ENCODE data around the gene TRNT1. TPM values are rescaled to one million over a fixed set of nuclear protein-coding genes. Genes with fewer than 3 reads are reported as not detected.

TRNT1 gene
- polyA plus RNA-seq, 1 donor (not counting 4 experiments of a cell fraction or from before 2014, with no cell fraction given): 13.0 TPM

DNA sequence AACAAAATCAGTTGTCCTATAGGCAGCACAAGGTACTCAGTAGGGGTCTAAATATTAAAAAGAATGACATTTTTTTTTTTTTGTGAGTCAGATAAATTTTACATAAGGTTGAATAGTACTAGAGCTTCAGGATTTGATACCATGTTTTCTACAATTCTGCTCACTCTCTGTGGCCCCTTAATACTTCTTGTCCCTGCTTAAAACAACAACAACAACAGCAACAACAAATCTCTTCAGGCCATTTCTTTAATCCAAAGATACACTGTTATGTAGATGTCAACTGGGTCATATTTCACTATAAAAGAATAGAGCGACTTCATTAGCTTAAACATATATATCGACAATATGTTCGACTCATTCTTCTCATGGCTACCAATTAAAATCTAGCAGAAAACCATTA lies 19.6 kb upstream of the TRNT1 start:
- no peak for TF ChIP-seq EZH2 (IDR thresholded peaks at IDR 0.05; ENCODE audit: low read length)
- TF ChIP-seq, protein P1, sequence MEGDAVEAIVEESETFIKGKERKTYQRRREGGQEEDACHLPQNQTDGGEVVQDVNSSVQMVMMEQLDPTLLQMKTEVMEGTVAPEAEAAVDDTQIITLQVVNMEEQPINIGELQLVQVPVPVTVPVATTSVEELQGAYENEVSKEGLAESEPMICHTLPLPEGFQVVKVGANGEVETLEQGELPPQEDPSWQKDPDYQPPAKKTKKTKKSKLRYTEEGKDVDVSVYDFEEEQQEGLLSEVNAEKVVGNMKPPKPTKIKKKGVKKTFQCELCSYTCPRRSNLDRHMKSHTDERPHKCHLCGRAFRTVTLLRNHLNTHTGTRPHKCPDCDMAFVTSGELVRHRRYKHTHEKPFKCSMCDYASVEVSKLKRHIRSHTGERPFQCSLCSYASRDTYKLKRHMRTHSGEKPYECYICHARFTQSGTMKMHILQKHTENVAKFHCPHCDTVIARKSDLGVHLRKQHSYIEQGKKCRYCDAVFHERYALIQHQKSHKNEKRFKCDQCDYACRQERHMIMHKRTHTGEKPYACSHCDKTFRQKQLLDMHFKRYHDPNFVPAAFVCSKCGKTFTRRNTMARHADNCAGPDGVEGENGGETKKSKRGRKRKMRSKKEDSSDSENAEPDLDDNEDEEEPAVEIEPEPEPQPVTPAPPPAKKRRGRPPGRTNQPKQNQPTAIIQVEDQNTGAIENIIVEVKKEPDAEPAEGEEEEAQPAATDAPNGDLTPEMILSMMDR (optimal IDR thresholded peaks at IDR 0.05 in 1 of 3, IDR thresholded peaks at IDR 0.05 in 1 of 3, conservative IDR thresholded peaks at IDR 0.05 in 1 of 3; ENCODE audit: extremely low read depth in 1 of 3, insufficient read depth in 2 of 3, low read length in 3 of 3): no peak

DNA sequence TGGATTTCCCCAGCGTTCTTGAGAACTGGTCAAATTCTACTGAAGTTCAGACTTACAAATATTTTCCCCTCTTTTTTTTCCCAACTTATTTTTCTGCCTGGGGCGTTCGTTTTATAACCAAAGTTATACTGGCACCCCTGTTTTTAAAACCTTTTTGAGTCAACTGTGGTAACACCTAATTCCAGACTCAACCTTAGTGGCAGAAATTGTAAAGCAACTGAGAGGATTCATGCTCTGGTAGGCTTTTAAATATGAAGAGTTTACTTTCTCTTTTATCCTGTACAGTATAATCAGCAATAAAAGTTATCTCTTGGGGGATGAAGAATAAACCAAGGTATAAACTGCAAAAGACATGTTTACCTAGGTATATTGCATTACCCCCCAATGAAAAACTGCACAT lies 18.9 kb upstream of the TRNT1 start:
- no peak overlapping the region for H3K27ac ChIP-seq (ENCODE audit: control insufficient read depth, insufficient read depth, low read length)
- DNase-seq (ENCODE audit: low read depth, low spot score): no peak

More for the DNA sequence above, 19.6 kb upstream of the TRNT1 start:
- dilution Hi-C loops (cut with MboI; ENCODE audit: extremely low pct_ligation_motif_present, low sequenced_read_pairs): no loop called here
- no peaks in the 10 kb centered on the region for H4K20me1 ChIP-seq (ENCODE audit: control insufficient read depth, extremely low read depth, insufficient read depth, low read length)
- FAIRE-seq (no peak), DNase-seq (ENCODE audit: low read depth, low spot score) (no peak)
- no peaks in the 10 kb centered on the region for H3K9me1 ChIP-seq (ENCODE audit: control insufficient read depth, extremely low read depth, insufficient read depth, low read length)
- H2AFZ ChIP-seq (ENCODE audit: control insufficient read depth, low read length): no peak overlapping the region
- no peak overlapping the region for H3K4me3 ChIP-seq (ENCODE audit: control insufficient read depth in 2 of 3, extremely low read depth in 1 of 3, insufficient read depth in 2 of 3, low read depth in 1 of 3, low read length in 3 of 3)
- no peaks in the 10 kb centered on the region for H3K4me1 ChIP-seq (ENCODE audit: control insufficient read depth, extremely low read depth, insufficient read depth, low read length)
- no peaks in the 10 kb centered on the region for H3K27me3 ChIP-seq (ENCODE audit: control insufficient read depth, extremely low read depth, insufficient read depth, low read length)
- no peaks in the 10 kb centered on the region for H3K36me3 ChIP-seq (ENCODE audit: control insufficient read depth in 2 of 2, extremely low read depth in 1 of 2, insufficient read depth in 2 of 2, low read length in 2 of 2)
- no peak overlapping the region for H3K4me2 ChIP-seq (ENCODE audit: control insufficient read depth, extremely low read depth, insufficient read depth, low read depth, low read length)
- H3K9ac ChIP-seq (ENCODE audit: control insufficient read depth, extremely low read depth, insufficient read depth, low read length): no peak overlapping the region
- no peak overlapping the region for H3K27ac ChIP-seq (ENCODE audit: control insufficient read depth, insufficient read depth, low read length)
- H3K9me3 ChIP-seq (ENCODE audit: control insufficient read depth, low read depth, low read length): no peaks in the 10 kb centered on the region
- no peaks in the 10 kb centered on the region for H3K79me2 ChIP-seq (ENCODE audit: control insufficient read depth, insufficient read depth, low read length)

More for the DNA sequence above, 18.9 kb upstream of the TRNT1 start:
- H3K4me2 ChIP-seq (ENCODE audit: control insufficient read depth, extremely low read depth, insufficient read depth, low read depth, low read length): no peak overlapping the region
- H3K9me1 ChIP-seq (ENCODE audit: control insufficient read depth, extremely low read depth, insufficient read depth, low read length): no peaks in the 10 kb centered on the region
- no peaks in the 10 kb centered on the region for H3K36me3 ChIP-seq (ENCODE audit: control insufficient read depth in 2 of 2, extremely low read depth in 1 of 2, insufficient read depth in 2 of 2, low read length in 2 of 2)
- no peak overlapping the region for H2AFZ ChIP-seq (ENCODE audit: control insufficient read depth, low read length)
- H3K4me3 ChIP-seq (ENCODE audit: control insufficient read depth in 2 of 3, extremely low read depth in 1 of 3, insufficient read depth in 2 of 3, low read depth in 1 of 3, low read length in 3 of 3): no peak overlapping the region
- no peaks in the 10 kb centered on the region for H3K79me2 ChIP-seq (ENCODE audit: control insufficient read depth, insufficient read depth, low read length)
- no peaks in the 10 kb centered on the region for H3K27me3 ChIP-seq (ENCODE audit: control insufficient read depth, extremely low read depth, insufficient read depth, low read length)
- H4K20me1 ChIP-seq (ENCODE audit: control insufficient read depth, extremely low read depth, insufficient read depth, low read length): no peaks in the 10 kb centered on the region
- H3K4me1 ChIP-seq (ENCODE audit: control insufficient read depth, extremely low read depth, insufficient read depth, low read length): no peaks in the 10 kb centered on the region
- TF ChIP-seq, protein P1 (optimal IDR thresholded peaks at IDR 0.05 in 1 of 3, IDR thresholded peaks at IDR 0.05 in 1 of 3, conservative IDR thresholded peaks at IDR 0.05 in 1 of 3; ENCODE audit: extremely low read depth in 1 of 3, insufficient read depth in 2 of 3, low read length in 3 of 3): no peak
- no peak for TF ChIP-seq EZH2 (IDR thresholded peaks at IDR 0.05; ENCODE audit: low read length)
- no peak overlapping the region for H3K9ac ChIP-seq (ENCODE audit: control insufficient read depth, extremely low read depth, insufficient read depth, low read length)
- dilution Hi-C loops (cut with MboI; ENCODE audit: extremely low pct_ligation_motif_present, low sequenced_read_pairs): no loop called here
- no peak for FAIRE-seq
- H3K9me3 ChIP-seq (ENCODE audit: control insufficient read depth, low read depth, low read length): no peaks in the 10 kb centered on the region

All from keratinocyte (primary cell).